GM20431 (cell line): ENCODE results near the gene CD6.

Source experiments
- in situ Hi-C: fragments of 300-500 bp; cut with MseI, MboI; formaldehyde crosslinking; loops from one replicate; pipeline ENCODE4 v1.15.0; 2020; ENCODE audit warnings: low sequenced_read_pairs; ENCODE audit not compliant: unreplicated experiment

The CD6 gene

GRCh38 chr11:60934124-60934789 is 37.2 kb upstream of the CD6 start:
- in situ Hi-C loops, result no loop called here

DNA sequence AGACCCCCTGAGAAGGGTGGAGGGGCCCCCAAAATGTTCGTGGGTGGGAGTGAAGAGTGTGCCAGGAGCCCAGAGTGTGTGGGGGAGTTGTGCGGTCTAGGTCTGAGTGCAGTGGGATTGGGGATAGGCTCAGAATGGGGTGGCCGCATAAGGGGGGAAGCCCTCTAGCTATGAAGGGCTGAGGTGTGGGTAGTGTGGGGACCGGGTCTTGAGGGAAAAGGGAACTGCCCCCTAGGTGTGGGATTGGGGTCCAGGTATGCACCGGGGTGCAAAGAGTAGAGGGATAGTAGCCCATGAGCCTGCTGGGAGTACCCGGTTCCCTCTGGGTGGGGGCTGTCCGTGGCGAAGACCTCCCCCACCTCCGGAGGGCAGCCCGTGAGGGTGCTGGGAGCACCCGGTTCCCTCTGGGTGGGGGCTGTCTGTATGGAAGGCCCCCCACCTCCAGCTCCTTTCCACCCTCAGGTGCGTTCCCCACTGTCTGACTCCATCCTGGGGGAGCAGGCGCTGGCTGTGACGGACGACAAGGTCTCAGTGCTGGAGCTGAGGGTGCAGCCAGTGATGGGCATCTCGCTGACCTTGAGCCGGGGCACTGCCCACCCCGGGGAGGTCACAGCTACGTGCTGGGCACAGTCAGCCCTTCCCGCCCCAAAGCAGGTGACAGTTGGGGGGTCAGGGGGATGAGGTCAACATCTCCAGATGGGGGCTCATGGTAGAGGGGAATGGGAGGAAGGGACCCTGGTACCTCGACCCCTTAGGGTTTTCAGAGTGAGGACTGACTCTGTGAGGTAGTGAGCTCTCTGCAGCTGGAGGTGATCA is 36.5 kb upstream of the CD6 start:
- in situ Hi-C loops, result no loop called here

DNA sequence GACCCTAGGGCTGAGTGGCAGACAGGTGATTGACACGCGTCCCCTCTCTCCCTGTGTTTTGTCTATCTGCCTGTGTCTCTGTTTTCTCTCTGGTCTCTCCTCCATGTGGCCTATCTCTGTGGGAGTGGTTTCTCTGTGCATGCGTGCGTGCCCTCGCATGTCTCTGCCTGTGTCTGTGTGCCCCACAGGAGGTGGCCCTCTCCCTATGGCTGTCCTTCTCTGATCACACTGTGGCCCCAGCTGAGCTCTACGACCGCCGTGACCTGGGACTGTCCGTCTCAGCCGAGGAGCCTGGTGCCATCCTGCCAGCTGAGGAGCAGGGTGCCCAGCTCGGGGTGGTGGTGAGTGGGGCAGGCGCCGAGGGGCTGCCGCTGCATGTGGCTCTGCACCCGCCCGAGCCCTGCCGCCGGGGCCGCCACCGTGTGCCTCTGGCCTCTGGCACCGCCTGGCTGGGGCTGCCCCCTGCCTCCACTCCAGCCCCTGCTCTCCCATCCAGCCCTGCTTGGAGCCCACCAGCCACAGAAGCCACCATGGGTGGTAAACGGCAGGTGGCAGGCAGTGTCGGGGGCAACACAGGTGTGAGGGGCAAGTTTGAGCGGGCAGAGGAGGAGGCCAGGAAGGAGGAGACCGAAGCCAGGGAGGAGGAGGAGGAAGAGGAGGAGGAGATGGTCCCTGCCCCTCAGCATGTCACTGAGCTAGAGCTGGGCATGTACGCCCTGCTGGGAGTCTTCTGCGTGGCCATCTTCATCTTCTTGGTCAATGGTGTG is 35.6 kb upstream of the CD6 start:
- in situ Hi-C loops, result no loop called here

DNA sequence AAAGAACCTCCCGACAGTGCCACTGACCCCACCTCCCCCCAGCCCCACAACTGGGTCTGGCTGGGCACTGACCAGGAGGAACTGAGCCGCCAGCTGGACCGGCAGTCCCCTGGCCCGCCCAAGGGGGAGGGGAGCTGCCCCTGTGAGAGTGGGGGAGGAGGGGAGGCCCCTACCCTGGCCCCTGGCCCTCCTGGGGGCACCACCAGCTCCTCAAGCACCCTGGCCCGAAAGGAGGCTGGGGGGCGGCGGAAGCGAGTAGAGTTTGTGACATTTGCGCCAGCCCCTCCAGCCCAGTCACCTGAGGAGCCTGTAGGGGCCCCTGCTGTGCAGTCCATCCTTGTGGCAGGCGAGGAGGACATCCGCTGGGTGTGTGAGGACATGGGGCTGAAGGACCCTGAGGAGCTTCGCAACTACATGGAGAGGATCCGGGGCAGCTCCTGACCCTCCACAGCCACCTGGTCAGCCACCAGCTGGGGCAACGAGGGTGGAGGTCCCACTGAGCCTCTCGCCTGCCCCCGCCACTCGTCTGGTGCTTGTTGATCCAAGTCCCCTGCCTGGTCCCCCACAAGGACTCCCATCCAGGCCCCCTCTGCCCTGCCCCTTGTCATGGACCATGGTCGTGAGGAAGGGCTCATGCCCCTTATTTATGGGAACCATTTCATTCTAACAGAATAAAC is 34.9 kb upstream of the CD6 start:
- in situ Hi-C loops, result no loop called here

DNA sequence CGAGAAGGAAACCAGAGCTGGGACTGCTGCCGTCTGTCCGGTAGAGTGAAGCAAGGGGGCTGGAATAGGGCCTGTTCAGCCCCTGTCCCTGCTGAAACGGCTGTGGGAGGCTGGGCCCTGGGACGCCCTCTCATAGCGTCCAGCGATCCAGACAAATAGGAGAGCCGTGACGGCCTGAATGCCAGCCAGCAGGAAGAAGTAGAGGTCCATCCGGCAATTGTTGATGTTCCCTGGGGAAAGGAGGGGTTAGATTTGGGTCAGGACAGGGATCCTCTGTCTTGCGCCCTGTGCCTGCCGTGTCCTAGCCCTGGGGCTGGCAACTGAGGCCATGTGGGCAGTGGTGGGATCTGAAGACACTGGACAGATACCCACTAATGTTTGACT is 34.3 kb upstream of the CD6 start:
- in situ Hi-C loops, result no loop called here

- in situ Hi-C loops, result no loop called here
Observed at GRCh38 chr11:60937811-60938210, 33.7 kb upstream of the CD6 start.

DNA sequence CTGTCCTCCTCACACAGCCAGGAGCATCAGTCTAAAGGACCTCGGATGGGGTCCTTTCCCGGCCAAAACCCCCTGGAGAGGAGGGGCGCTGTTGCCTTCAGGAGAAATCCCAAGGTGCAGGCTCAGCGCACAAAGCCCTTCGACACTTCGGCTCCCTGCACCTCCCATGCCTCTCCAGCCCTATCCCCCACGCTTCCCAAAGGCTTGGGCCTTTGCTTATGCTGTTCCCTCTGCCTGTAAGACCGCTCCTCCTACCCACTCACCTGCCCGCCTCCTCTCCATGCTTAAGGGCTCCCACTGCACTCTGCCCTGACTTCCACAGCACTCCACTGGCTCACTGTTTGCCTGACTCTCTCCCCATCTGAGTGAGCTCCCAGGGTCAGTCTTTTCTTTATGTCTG is 33.0 kb upstream of the CD6 start:
- in situ Hi-C loops, result no loop called here

- in situ Hi-C loops, result no loop called here
Observed at GRCh38 chr11:60939301-60939700, 32.2 kb upstream of the CD6 start.

DNA sequence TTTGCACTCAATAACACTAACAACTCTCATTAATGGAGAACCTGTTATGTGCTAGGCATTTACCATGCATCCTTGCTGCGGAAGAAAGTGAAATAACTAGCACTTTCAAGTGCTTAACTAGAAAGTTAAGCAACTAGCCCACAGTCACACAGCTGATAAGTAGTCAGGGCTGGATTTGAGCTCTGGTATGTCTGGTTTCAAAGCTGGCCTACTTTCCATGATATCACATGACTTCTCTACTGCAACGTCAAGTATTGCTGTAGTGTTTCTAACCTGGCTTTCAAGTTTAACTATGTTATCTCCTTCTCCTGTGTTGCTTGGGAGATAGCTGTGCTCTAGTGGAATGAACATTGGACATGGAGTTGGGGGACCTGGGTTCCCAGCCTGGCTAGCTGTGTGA is 31.6 kb upstream of the CD6 start:
- in situ Hi-C loops, result no loop called here

DNA sequence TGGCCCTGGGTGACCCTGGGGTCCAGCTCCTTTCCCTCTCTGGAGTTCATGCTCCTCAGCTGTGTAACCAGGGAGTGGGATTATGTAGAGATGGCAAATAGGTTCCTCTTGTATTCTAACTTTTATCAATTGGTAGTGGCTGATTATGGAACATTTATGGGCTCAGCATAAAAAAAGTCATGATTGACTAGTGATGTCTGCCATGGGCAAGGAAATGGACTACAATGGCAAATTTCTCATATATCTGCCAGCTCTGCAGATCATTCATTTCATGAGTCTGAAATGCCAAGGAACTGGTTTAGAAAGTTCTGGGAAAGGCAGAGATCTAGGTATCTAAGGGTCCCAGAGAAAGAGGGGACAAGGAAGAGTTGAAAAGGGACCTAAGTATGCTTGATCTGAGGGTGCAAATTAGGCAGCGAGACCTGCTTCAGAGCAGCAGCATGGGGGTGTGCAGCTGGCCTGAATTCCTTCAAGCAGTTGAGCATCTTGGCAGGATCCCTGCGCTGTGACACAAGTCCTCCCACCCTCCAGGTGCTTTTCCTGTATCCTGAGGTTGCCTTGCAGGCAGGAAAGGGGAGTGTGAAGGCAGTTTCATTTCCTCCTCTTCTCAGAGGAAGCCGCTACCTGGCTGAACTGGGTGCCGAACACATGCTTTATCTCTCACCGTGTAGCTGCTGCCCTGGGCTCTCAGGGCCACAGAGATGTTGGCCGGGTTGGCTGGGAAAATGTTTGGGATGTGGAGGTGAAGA is 29.9 kb upstream of the CD6 start:
- in situ Hi-C loops, result no loop called here

GRCh38 chr11:60942219-60942618 is 29.3 kb upstream of the CD6 start:
- in situ Hi-C loops, result no loop called here

GRCh38 chr11:60942970-60943565 is 28.4 kb upstream of the CD6 start:
- in situ Hi-C loops, result no loop called here

DNA sequence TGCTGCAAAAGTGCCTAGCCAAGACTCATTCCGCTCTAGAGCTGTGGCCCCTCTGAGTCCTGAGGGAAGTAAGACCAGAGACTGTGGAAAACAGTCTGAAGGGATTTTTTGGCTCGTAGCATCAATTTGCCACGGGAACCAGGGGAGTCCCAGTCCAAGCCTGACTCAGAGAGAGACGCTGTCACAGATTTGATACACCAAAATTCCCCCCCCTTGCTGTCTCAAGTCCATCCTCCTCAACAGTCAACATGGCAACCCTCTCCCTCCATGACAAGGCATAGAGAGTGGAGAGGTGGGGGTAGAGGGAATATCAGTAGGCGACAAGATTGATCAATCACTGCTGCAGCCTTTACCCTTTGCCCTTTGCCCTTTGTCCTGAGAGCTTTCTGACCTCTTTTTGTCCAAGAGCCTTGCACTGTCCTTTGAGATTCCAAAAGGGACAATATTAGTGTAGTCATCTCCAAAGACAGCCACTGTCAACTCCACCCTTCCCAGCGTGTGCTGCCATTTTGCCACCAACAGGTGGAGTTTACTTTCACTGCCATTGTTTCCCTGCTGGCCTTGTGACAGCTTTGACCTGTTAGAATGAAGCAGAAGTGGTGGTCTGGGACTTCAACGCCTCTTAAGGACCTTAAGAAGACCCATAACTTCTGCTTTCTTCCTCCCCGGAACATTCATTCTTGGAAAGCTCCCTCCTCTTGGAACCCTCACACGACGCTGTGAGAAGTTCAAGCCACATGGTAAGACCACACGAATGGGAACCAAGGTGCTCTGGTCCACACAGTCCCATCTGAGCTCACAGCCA is 26.8 kb upstream of the CD6 start:
- in situ Hi-C loops, result no loop called here

- in situ Hi-C loops, result no loop called here
Observed at GRCh38 chr11:60945295-60945667, 26.2 kb upstream of the CD6 start.

DNA sequence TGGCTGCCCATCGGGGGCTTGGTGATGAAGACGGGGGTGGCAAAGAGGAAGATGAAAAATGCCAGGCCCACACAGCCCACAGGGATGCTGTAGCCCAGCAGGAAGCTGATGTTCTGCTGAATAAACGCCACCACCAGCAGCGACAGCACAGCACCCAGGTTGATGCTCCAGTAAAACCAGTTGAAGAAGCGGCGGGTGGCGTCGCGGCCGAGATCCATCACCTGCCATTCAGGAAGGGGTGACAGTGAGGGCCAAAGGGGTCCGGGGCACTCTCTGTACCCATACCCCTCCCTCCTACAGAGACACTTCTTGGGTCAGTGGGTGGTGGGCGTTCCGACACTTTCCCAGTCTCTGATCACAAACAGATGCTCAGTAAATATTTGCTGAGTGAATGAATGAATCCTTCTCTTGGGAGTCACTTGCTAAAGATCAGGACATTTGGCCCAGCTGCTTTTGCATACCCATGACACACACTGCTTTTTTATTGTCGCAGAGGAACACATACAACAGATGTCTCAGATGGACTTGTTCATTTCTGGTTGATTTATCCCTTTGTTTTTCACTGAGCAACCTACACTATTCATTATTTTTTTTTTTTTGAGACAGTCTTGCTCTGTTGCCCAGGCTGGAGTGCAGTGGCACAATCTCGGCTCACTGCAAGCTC is 24.7 kb upstream of the CD6 start:
- in situ Hi-C loops, result no loop called here

DNA sequence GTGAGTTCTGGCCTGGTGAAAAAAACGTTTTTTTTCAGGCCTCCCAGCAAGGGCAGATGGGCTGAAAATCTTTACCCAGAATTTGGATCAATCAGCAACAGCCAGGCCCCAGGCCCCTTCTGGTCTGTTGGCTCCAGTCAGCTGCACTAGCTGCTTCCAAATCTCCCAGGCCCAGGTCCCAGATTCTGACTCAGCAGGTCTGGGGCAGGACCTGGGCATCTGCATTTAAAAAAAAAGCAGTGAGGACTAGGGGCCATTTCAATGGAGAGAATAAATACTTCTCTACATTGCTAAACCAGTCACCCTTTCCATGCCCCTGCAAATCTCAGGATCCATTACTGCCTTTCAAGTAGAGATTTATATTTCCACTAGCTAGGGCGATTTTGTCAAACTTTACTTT is 23.8 kb upstream of the CD6 start:
- in situ Hi-C loops, result no loop called here

- in situ Hi-C loops, result no loop called here
Observed at GRCh38 chr11:60948250-60948649, 23.2 kb upstream of the CD6 start.

GRCh38 chr11:60950024-60950423 is 21.5 kb upstream of the CD6 start:
- in situ Hi-C loops, result no loop called here
